HepG2 (cell line): Measurements from ENCODE around the gene C14orf119. TPM values are rescaled to one million over a fixed set of nuclear protein-coding genes. Genes with fewer than 3 reads are reported as not detected.

Experiments used
- ARHGAP35 ChIP-seq: sonication (generic); formaldehyde crosslinking; IDR thresholded peaks from 2 replicates; pipeline ENCODE4 v1.9.0; 2022; ENCODE audit warnings: mild to moderate bottlenecking, inconsistent platforms, moderate library complexity, missing genetic modification reagents, borderline replicate concordance
- CAMTA2 ChIP-seq: sonication (generic); formaldehyde crosslinking; IDR thresholded peaks from 2 replicates; pipeline ENCODE4 v1.4.0; 2020; ENCODE audit warnings: mild to moderate bottlenecking, missing genetic modification reagents, borderline replicate concordance
- CHD2 ChIP-seq: IDR thresholded peaks from 2 replicates; pipeline ENCODE4 v1.6.1; 2011; ENCODE audit warnings: low read depth, low read length, improper control_type of control experiment
- ERF ChIP-seq: IDR thresholded peaks from 2 replicates; pipeline ENCODE4 v1.6.1; 2018; ENCODE audit warnings: missing biosample characterization, missing genetic modification reagents
- FOXP1 ChIP-seq, 2 experiments: fragments of 450-650 bp in 1 of 2; IDR thresholded peaks; 2 replicates each; pipeline ENCODE4 v1.6.1; 2017 to 2018; ENCODE audit warnings: antibody characterized with exemption in 1 of 2
- GFI1 ChIP-seq: sonication (generic); formaldehyde crosslinking; IDR thresholded peaks from 2 replicates; pipeline ENCODE4 v1.5.0; 2020; ENCODE audit warnings: missing genetic modification reagents, mild to moderate bottlenecking, borderline replicate concordance
- GPN1 ChIP-seq: sonication (generic); formaldehyde crosslinking; IDR thresholded peaks from 2 replicates; pipeline ENCODE4 v1.5.1; 2020; ENCODE audit warnings: missing genetic modification reagents, borderline replicate concordance
- KAT2B ChIP-seq: fragments of 150-350 bp; IDR thresholded peaks from 2 replicates; pipeline ENCODE4 v1.6.1; 2014; ENCODE audit warnings: low read depth, low read length, borderline replicate concordance
- KAT7 ChIP-seq: IDR thresholded peaks from 2 replicates; pipeline ENCODE4 v1.6.1; 2018; ENCODE audit warnings: borderline replicate concordance, missing compliant biosample characterization
- MBD4 ChIP-seq: IDR thresholded peaks from 2 replicates; pipeline ENCODE4 v1.6.1; 2012; ENCODE audit warnings: low read length, inconsistent platforms, borderline replicate concordance
- RELA ChIP-seq: sonication (generic); formaldehyde crosslinking; IDR thresholded peaks from 2 replicates; pipeline ENCODE4 v1.4.0; 2020; ENCODE audit warnings: missing genetic modification reagents
- SALL1 ChIP-seq: sonication (generic); formaldehyde crosslinking; IDR thresholded peaks from 2 replicates; pipeline ENCODE4 v1.8.0; 2022; ENCODE audit warnings: mild to moderate bottlenecking, missing genetic modification reagents
- SMYD3 ChIP-seq: sonication (generic); formaldehyde crosslinking; IDR thresholded peaks from 2 replicates; pipeline ENCODE4 v1.8.1; 2023; ENCODE audit warnings: mild to moderate bottlenecking, missing genetic modification reagents
- ZMAT3 ChIP-seq: sonication (generic); formaldehyde crosslinking; conservative IDR thresholded peaks from 2 replicates; pipeline ENCODE4 v1.7.0; 2021; ENCODE audit warnings: missing genetic modification reagents
- ZNF337 ChIP-seq: sonication (generic); formaldehyde crosslinking; IDR thresholded peaks from 2 replicates; pipeline ENCODE4 v1.5.1; 2020; ENCODE audit warnings: missing genetic modification reagents, low read depth, mild to moderate bottlenecking, borderline replicate concordance
- ZNF468 ChIP-seq: sonication (generic); formaldehyde crosslinking; IDR thresholded peaks from 2 replicates; pipeline ENCODE4 v1.8.0; 2022; ENCODE audit warnings: mild to moderate bottlenecking, moderate library complexity, missing genetic modification reagents
- ZNF496 ChIP-seq: sonication (generic); formaldehyde crosslinking; IDR thresholded peaks from 2 replicates; pipeline ENCODE4 v1.8.1; 2023; ENCODE audit warnings: mild to moderate bottlenecking, moderate library complexity, missing genetic modification reagents; ENCODE audit not compliant: insufficient replicate concordance
- ZNF652 ChIP-seq: IDR thresholded peaks from 2 replicates; pipeline ENCODE4 v1.6.1; 2016; ENCODE audit warnings: low read depth, borderline replicate concordance
- ZNF75D ChIP-seq: sonication (generic); formaldehyde crosslinking; IDR thresholded peaks from 2 replicates; pipeline ENCODE4 v1.8.1; 2023; ENCODE audit warnings: missing genetic modification reagents, mild to moderate bottlenecking, borderline replicate concordance
- ZSCAN25 ChIP-seq: sonication (generic); formaldehyde crosslinking; IDR thresholded peaks from 2 replicates; pipeline ENCODE4 v1.8.0; 2022; ENCODE audit warnings: mild to moderate bottlenecking, missing genetic modification reagents
- ZSCAN30 ChIP-seq: sonication (generic); formaldehyde crosslinking; IDR thresholded peaks from 2 replicates; pipeline ENCODE4 v1.5.0; 2020; ENCODE audit warnings: mild to moderate bottlenecking, missing genetic modification reagents
- polyA plus RNA-seq, 8 experiments: library from polyadenylated mRNA; depleted of rRNA in 3 of 8; stranded (reverse) in 7 of 8; unstranded in 1 of 8; fragments of >200 nt; fragmentation: Illumina TruSeq in 4 of 8; extraction: Trizol in 4 of 8; gene quantifications; 2 replicates each; pipeline versions ENCODE4 v1.2.1 to v1.2.3, GENCODE V29; 2011 to 2016; ENCODE audit warnings: low read depth in 4 of 8, missing spikeins in 1 of 8, mixed read lengths in 1 of 8; ENCODE audit not compliant: insufficient read depth in 1 of 8
- total RNA-seq, 5 experiments: library from RNA; depleted of rRNA; stranded (reverse); fragments of >200 nt; fragmentation: Illumina TruSeq; extraction: Trizol; gene quantifications; 2 replicates each; pipeline ENCODE4 v1.2.3, GENCODE V29; 2016; ENCODE audit warnings: low read depth in 1 of 5
- TF ChIP-seq, protein P1 (sequence below): sonication (generic); formaldehyde crosslinking; IDR thresholded peaks from 2 replicates; pipeline ENCODE4 v1.5.1; 2020; ENCODE audit warnings: missing genetic modification reagents, mild to moderate bottlenecking, borderline replicate concordance
- TF ChIP-seq, protein P2 (sequence below): sonication (generic); formaldehyde crosslinking; IDR thresholded peaks from 2 replicates; pipeline ENCODE4 v1.8.0; 2022; ENCODE audit warnings: missing genetic modification reagents, mild to moderate bottlenecking, inconsistent platforms, borderline replicate concordance
- TF ChIP-seq, protein P3 (sequence below): sonication (generic); formaldehyde crosslinking; IDR thresholded peaks from 2 replicates; pipeline ENCODE4 v1.4.0; 2020; ENCODE audit warnings: low read depth, mild to moderate bottlenecking, missing genetic modification reagents
- TF ChIP-seq, protein P4 (sequence below): fragments of 450-650 bp; IDR thresholded peaks from 2 replicates; pipeline ENCODE4 v1.6.1; 2017
- TF ChIP-seq, protein P5 (sequence below): sonication (generic); formaldehyde crosslinking; IDR thresholded peaks from 2 replicates; pipeline ENCODE4 v1.4.0; 2020; ENCODE audit warnings: missing genetic modification reagents

C14orf119 gene
- total and polyA plus RNA-seq, 2 of the 13 experiments (the other 11 are each of a cell fraction or from before 2014, with no cell fraction given), result 117 to 206 TPM

DNA sequence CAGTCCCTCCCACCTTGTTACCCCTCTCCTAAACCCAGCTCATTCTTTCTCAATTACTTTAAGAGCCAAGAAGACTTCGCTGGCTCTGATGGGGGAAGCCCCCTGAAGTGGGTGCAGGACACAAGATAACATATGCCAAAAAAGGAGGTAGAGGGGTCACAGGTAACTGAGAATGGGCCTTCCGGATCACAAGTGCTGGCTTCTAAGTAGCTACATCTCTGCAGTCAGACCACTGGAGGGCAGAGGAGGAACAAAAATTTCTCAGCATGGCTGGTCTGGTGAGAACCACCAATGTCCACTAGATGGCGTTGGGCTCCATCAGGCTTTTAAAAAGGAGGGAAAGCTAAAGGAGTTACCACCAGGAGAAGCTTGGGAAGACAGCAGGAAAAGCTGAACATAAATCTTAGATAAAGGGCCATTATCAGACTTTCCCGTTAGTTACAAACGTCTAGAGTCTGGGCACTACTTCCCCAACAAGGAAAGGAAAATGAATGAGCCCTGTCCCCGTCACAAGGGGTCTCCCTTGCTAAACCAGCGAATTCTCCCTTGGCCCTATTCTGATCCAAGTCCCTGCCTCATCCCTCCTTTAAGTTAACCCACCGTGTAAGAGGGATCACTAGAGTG is 26.4 kb upstream of the C14orf119 start (continued):
- TF ChIP-seq ZNF468 (no peak; the same call in 1 of the 2 replicates), ARHGAP35 (no peak), FOXP1 (IDR thresholded peaks at IDR 0.05) (no peak), FOXP1 (CRISPR knock-in tag; IDR thresholded peaks at IDR 0.05) (no peak), RELA (CRISPR knock-in tag) (no peak), GFI1 (CRISPR knock-in tag) (peak; percentile 31; the same call in 1 of the 2 replicates), ERF (CRISPR knock-in tag) (peak; percentile 80), ZNF75D (no peak), GPN1 (CRISPR knock-in tag) (no peak), MBD4 (peak; percentile 73), KAT2B (no peak), SMYD3 (CRISPR knock-in tag) (peak; percentile 66; the same call in 1 of the 2 replicates), ZNF337 (CRISPR knock-in tag) (no peak), ZSCAN30 (no peak), ZSCAN25 (CRISPR knock-in tag) (no peak), CHD2 (no peak), KAT7 (CRISPR knock-in tag) (no peak), ZMAT3 (CRISPR knock-in tag) (no peak), SALL1 (CRISPR knock-in tag) (peak; percentile 31; the same call in 1 of the 2 replicates), ZNF652 (CRISPR knock-in tag) (no peak; the same call in 1 of the 2 replicates), ZNF496 (no peak), CAMTA2 (CRISPR knock-in tag) (no peak)
- TF ChIP-seq, protein P1, sequence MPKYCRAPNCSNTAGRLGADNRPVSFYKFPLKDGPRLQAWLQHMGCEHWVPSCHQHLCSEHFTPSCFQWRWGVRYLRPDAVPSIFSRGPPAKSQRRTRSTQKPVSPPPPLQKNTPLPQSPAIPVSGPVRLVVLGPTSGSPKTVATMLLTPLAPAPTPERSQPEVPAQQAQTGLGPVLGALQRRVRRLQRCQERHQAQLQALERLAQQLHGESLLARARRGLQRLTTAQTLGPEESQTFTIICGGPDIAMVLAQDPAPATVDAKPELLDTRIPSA (CRISPR knock-in tag), result no peak
- TF ChIP-seq, protein P2, sequence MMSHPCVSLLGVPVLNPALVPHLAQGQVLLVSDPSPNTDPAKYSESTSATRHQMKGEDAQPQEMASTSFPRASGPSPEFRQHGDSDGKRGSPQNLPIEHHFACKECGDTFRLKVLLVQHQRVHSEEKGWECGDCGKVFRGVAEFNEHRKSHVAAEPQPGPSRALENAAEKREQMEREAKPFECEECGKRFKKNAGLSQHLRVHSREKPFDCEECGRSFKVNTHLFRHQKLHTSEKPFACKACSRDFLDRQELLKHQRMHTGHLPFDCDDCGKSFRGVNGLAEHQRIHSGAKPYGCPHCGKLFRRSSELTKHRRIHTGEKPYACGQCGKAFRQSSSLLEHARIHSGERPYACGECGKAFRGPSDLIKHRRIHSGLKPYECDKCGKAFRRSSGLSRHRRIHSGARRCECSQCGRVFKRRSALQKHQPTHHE (CRISPR knock-in tag), result no peak
- TF ChIP-seq, protein P3, sequence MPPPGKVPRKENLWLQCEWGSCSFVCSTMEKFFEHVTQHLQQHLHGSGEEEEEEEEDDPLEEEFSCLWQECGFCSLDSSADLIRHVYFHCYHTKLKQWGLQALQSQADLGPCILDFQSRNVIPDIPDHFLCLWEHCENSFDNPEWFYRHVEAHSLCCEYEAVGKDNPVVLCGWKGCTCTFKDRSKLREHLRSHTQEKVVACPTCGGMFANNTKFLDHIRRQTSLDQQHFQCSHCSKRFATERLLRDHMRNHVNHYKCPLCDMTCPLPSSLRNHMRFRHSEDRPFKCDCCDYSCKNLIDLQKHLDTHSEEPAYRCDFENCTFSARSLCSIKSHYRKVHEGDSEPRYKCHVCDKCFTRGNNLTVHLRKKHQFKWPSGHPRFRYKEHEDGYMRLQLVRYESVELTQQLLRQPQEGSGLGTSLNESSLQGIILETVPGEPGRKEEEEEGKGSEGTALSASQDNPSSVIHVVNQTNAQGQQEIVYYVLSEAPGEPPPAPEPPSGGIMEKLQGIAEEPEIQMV (CRISPR knock-in tag), result no peak; the same call in 1 of the 2 replicates
- TF ChIP-seq, protein P4, sequence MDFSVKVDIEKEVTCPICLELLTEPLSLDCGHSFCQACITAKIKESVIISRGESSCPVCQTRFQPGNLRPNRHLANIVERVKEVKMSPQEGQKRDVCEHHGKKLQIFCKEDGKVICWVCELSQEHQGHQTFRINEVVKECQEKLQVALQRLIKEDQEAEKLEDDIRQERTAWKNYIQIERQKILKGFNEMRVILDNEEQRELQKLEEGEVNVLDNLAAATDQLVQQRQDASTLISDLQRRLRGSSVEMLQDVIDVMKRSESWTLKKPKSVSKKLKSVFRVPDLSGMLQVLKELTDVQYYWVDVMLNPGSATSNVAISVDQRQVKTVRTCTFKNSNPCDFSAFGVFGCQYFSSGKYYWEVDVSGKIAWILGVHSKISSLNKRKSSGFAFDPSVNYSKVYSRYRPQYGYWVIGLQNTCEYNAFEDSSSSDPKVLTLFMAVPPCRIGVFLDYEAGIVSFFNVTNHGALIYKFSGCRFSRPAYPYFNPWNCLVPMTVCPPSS, result no peak
- TF ChIP-seq, protein P5, sequence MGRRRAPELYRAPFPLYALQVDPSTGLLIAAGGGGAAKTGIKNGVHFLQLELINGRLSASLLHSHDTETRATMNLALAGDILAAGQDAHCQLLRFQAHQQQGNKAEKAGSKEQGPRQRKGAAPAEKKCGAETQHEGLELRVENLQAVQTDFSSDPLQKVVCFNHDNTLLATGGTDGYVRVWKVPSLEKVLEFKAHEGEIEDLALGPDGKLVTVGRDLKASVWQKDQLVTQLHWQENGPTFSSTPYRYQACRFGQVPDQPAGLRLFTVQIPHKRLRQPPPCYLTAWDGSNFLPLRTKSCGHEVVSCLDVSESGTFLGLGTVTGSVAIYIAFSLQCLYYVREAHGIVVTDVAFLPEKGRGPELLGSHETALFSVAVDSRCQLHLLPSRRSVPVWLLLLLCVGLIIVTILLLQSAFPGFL, result no peak
